IPS-20b (cell line): ENCODE results near the gene PLSCR5.

Experiments used
- H3K27ac ChIP-seq: one replicate; pipeline ENCODE4 v1.5.1; 2013; ENCODE audit warnings: low read length
- H3K27me3 ChIP-seq: 2 replicates; pipeline ENCODE4 v1.6.1; 2013; ENCODE audit warnings: mild to moderate bottlenecking, low read length, inconsistent platforms; ENCODE audit not compliant: insufficient read depth
- H3K36me3 ChIP-seq: 2 replicates; pipeline ENCODE4 v1.6.1; 2013; ENCODE audit warnings: low read depth, mild to moderate bottlenecking, inconsistent platforms, low read length, moderate library complexity; ENCODE audit not compliant: insufficient read depth
- H3K4me1 ChIP-seq: 2 replicates; pipeline ENCODE4 v1.6.1; 2013; ENCODE audit warnings: mild to moderate bottlenecking, control low read depth, inconsistent platforms, low read length, moderate library complexity; ENCODE audit not compliant: insufficient read depth
- H3K4me3 ChIP-seq: 2 replicates; pipeline ENCODE4 v1.5.1; 2013; ENCODE audit warnings: mild to moderate bottlenecking, low read length, inconsistent platforms
- H3K9ac ChIP-seq: 2 replicates; pipeline ENCODE4 v1.6.1; 2013; ENCODE audit warnings: low read depth, mild to moderate bottlenecking, inconsistent platforms, low read length, moderate library complexity
- H3K9me3 ChIP-seq: 2 replicates; pipeline ENCODE4 v1.6.1; 2013; ENCODE audit warnings: mild to moderate bottlenecking, low read depth, low read length, inconsistent platforms; ENCODE audit not compliant: insufficient read depth

The PLSCR5 gene

DNA sequence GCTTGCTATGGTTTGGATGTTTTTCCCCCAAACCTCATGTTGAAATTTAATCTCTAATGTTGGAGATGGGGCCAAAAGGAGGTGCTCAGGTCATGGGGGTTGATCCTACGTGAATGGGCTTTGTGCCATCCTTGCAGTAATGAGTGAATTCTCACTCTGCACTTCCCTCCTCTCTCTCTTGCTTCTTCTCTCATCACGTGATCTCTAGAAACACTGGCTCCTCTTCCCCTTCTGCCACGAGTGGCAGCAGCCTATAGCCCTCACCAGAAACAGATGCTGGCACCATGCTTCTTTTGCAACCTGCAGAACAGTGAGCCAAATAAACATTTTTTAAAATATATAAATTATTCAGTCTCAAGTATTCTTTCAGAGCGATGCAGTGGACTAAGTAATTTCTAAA, 47.4 kb downstream of the PLSCR5 start:
- Histone ChIP-seq H3K9me3 (peaks cover 8% of the 10 kb centered on the region; the same call in 1 of the 2 replicates), H3K4me1 (no peaks in the 10 kb centered on the region), H3K4me3 (no peak overlapping the region), H3K36me3 (no peaks in the 10 kb centered on the region), H3K27ac (no peak overlapping the region), H3K9ac (no peak overlapping the region), H3K27me3 (no peaks in the 10 kb centered on the region)

DNA sequence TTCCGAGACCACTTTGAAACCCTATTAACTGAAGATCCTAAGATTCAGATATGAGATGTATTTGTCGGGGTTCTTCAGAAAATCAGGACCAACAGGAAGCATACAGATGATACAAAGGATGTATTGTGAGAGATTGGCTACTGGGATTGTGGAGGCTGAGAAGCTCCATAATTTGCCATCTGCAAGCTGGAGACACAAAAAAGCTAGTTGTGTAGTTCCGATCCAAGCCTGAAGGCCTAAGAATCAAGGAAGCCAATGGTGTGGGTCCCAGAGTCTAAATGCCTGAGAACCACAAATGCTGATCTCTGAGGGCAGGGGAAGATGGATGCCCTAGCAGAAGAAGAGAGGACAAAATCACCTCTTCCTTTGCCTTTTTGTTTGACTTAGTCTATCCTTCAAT, 49.8 kb downstream of the PLSCR5 start:
- Histone ChIP-seq H3K4me1 (peaks cover 5% of the 10 kb centered on the region), H3K27ac (no peak overlapping the region), H3K9ac (no peak overlapping the region), H3K36me3 (no peaks in the 10 kb centered on the region), H3K4me3 (no peak overlapping the region), H3K9me3 (peaks cover 5% of the 10 kb centered on the region; the same call in 1 of the 2 replicates), H3K27me3 (no peaks in the 10 kb centered on the region)

DNA sequence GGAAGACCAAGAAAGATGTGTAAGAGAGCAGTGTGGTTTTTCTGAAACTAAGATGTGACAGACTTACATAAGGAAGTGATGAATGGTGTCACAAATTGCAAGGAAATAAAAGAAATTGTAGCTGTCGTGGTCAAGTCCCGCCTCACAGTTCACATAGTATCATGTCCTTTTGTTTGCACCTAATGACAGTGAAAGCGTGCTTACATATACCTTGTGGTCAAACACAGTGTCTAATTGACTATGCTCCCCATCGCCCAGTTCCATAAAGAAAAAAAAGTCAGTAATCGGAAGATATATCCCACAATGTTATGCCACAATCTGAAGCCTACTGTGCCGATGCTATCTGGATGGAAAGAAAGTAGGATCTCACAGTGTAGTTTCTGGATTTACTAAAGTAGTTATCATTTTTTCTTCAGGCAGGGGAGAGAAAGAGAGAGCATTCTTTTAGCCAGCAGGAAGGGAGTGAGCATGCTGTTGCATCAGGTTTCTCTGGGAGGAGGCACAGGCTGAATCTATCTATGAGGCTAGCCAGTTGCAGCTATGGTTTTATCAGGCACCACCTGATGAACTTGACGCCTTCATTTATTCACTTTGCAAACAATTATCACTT, 50.9 kb downstream of the PLSCR5 start:
- Histone ChIP-seq H3K9me3 (peaks cover 5% of the 10 kb centered on the region; the same call in 1 of the 2 replicates), H3K4me1 (peaks cover 12% of the 10 kb centered on the region), H3K27ac (no peak overlapping the region), H3K27me3 (no peaks in the 10 kb centered on the region), H3K36me3 (no peaks in the 10 kb centered on the region), H3K9ac (no peak overlapping the region), H3K4me3 (no peak overlapping the region)

DNA sequence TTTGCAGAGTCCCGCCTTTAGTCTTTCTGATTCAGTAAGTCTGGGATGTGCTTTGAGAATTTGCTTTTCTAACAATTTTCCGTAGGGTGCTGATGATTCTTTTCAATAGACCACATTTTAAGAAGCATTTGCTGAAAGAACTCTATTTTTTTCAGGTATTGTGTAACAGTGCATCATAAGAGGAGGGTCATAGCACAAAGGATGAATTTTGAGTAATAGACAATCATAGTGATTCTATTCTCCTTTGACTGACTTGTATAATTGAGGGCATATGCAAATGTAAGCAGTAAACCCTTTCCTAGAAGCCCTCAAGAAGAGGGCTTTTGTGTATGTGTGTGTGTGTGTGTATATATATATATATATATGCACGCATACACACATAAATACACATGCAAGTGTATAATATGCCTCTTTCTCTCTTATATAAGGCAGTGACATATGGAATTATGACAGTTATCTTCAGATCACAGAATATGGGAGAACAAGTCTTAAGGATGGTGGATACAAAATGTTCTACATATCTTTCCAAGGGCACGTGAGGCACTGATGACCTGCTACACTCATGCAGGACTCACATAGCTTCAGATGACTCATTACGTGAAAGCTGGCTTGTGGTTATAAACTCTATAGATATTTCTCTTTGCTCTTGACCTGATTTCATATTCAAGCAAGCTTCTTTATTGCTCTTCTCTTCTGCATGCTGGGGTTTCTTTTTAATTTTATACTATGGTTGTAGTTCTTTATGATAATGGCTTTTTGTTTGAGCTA, 54.2 kb downstream of the PLSCR5 start:
- Histone ChIP-seq H3K4me3 (no peak overlapping the region), H3K9me3 (no peaks in the 10 kb centered on the region), H3K9ac (no peak overlapping the region), H3K4me1 (peaks cover 12% of the 10 kb centered on the region), H3K36me3 (no peaks in the 10 kb centered on the region), H3K27me3 (no peaks in the 10 kb centered on the region), H3K27ac (no peak overlapping the region)

DNA sequence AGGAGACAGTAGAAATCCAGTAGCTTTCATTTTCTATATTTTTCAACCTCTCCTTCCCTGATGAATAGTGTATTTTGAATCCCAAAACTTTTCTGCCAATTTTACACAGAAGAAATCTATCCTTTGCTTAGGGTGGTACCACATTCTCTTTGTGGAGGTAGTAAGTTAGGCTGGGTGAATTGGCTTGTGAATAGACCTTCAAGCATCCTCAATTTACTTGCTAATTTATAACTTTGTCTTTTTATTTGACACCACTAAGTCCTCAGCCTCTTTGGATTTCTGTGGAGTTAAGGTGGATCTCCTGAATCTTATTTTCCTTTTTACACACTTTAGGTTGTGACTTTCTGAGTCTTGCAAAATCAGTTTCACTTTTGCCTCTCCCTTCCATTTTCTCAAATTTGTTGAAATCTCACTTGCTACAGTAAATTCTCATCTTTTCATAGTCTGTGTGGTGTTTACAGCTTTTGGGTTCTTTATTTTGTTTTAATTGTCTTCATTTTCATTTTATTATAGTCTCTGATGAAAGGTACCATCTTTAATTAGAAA, 55.0 kb downstream of the PLSCR5 start:
- Histone ChIP-seq H3K4me3 (peak overlapping the region; percentile 3; the same call in 1 of the 2 replicates), H3K27ac (no peak overlapping the region), H3K4me1 (peaks cover 13% of the 10 kb centered on the region), H3K36me3 (no peaks in the 10 kb centered on the region), H3K27me3 (no peaks in the 10 kb centered on the region), H3K9me3 (no peaks in the 10 kb centered on the region), H3K9ac (no peak overlapping the region)

DNA sequence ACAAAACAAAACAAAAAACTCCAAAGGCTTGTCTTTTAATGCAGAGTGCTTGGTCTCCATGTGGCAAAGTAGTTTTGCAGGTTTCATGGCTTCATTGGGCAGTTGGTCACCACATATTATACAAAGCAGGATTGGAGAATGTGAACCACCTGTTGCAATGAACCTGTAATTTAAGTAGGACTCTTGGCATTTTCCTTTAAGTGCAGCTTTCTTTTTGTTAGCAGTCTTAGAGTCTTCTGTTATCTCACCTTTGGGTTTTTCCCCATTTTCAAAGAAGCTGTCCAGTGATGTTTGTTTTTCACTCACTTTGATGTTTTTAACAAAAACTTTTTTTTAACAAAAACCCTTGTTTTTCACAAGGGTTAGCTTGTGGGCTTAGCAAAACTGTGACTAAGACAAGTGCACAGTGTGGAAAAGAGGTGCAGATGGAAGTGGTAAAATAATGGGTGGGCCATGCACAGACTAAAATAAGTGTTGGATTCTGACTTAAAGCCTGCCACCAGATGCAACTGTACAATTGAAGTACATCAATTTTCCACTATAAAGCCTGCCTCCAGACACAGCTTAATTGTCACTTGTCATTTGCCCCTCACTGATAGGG, 57.8 kb downstream of the PLSCR5 start:
- Histone ChIP-seq H3K9me3 (no peaks in the 10 kb centered on the region), H3K27ac (no peak overlapping the region), H3K27me3 (no peaks in the 10 kb centered on the region), H3K4me3 (no peak overlapping the region), H3K9ac (no peak overlapping the region), H3K36me3 (no peaks in the 10 kb centered on the region), H3K4me1 (peaks cover 14% of the 10 kb centered on the region)

DNA sequence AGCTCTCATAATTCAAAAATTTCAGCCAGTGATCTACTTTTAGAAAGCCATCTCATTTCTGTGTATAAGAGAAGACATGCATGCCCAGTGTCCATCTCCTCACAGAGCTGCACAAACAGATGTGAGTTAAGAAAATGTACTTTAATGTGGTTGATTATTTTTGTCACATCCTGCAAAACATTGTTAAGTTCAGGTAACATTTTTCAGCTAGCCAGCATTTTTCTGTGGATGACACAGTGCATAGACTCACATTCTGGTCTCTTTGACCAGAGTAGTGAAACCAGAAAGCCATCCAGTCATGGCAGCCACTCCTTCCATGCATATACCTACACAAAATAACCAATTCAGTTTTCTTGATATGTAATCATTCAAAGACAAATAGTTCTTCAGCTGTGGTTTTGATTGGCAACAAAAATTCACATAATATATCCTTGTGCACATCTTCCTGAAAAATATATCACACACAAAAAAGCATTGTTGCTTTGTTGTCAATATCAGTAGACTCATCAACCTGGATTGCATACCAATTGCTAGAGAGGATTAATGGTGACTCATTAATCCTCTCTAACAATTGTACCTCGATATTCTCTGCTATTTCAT, 58.7 kb downstream of the PLSCR5 start:
- no peaks in the 10 kb centered on the region for H3K27me3 ChIP-seq
- H3K9ac ChIP-seq = no peak overlapping the region
- peaks cover 14% of the 10 kb centered on the region for H3K4me1 ChIP-seq
- H3K9me3 ChIP-seq = no peaks in the 10 kb centered on the region
- no peaks in the 10 kb centered on the region for H3K36me3 ChIP-seq
- H3K27ac ChIP-seq = no peak overlapping the region
- H3K4me3 ChIP-seq = no peak overlapping the region

DNA sequence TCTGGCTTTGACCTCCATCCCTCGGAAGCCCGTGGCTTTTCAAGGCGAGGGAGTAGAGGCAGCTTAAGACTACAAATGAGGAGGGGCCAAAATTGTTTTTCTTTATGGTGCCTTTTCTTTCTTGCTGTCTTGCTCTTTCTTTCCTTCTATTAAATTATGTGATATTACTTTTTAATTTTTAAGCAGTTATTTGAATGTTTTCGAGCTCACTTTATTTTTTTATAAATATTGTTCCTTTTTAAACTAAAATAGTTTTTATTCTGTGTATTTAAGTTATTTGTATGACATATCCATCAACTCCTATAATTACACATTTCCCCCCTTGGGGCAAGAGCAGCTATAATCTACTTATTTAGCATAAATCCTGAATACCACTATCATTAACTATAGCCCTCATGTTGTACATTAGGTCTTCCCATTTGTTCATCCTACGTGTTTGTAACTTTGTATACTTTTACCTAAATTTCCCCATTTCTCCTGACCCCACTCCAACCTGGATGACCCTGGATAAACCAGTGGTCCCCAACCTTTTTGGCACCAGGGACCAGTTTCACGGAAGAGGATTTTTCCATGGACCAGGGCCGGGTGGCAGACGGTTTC, 60.1 kb downstream of the PLSCR5 start:
- H3K27ac ChIP-seq = no peak overlapping the region
- H3K4me1 ChIP-seq = peaks cover 7% of the 10 kb centered on the region; the same call in 1 of the 2 replicates
- H3K4me3 ChIP-seq = peak overlapping the region; percentile 83

DNA sequence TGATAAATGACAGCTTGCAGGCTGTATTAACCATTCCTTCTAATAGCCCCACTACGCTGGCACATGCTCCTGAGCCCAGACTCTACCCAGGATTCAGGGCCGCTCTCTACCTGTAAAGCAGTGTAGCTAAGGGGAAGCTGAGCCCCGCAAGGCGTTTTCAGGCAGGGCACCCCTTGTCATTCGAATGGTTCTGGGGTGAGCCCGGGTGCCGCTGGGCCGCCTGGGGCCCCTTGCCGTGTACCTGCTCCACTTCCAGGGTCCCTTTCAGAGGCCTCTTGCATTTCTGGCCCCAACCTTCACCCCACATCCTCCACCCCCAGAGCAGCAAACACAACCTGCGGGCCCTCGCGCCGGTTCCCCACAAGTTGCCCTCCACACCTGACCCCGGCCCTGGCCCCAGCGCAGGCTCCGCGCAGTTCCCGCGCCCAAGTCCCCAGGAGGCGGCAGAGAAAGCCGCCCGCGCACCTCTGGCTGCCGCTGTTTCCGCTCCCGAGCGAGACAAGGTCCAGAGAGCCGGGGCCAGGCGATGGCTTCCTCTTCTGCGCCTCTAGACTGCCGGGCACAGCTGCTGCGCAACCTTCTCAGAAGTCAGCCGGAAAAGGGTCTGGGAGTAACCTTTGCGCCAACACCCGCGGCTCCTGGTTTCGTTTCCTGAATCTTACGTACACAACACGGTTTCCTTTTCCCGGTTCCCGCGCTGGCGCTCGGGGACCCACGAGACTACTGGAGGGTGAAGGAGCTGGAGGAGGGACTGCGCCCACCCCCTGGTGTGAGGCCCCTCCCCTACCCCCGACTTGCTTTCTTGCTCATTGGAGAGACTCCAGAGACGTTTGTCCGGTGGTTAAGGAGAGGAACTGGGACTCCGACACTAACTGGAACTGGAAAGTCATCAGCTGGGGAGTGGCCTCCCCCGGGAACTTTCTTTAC, 60.9 kb downstream of the PLSCR5 start, which contains the start of gene PLSCR1:
PLSCR1 (minus strand) TSS at position 606 of the 927 bp plus-strand sequence. CDS start 8,055 bp downstream, outside the sequence.
- H3K27me3 ChIP-seq = no peaks in the 10 kb centered on the region
- 0 out of 2 replicates have a peak, but pooled peaks cover 2% of the 10 kb centered on the region for H3K4me1 ChIP-seq
- H3K4me3 ChIP-seq = peak within 1 kb of the TSS; percentile 83
- H3K9ac ChIP-seq = peak within 1 kb of the TSS; percentile 84
- H3K36me3 ChIP-seq = peaks cover 11% of the 10 kb centered on the region
- H3K9me3 ChIP-seq = peaks cover 5% of the 10 kb centered on the region; the same call in 1 of the 2 replicates
- H3K27ac ChIP-seq = no peak within 1 kb of the TSS

More for the DNA sequence above, 60.1 kb downstream of the PLSCR5 start:
- Histone ChIP-seq H3K27me3 (no peaks in the 10 kb centered on the region), H3K9ac (peak overlapping the region; percentile 84; the same call in 1 of the 2 replicates), H3K36me3 (peaks cover 5% of the 10 kb centered on the region; the same call in 1 of the 2 replicates), H3K9me3 (no peaks in the 10 kb centered on the region)

DNA sequence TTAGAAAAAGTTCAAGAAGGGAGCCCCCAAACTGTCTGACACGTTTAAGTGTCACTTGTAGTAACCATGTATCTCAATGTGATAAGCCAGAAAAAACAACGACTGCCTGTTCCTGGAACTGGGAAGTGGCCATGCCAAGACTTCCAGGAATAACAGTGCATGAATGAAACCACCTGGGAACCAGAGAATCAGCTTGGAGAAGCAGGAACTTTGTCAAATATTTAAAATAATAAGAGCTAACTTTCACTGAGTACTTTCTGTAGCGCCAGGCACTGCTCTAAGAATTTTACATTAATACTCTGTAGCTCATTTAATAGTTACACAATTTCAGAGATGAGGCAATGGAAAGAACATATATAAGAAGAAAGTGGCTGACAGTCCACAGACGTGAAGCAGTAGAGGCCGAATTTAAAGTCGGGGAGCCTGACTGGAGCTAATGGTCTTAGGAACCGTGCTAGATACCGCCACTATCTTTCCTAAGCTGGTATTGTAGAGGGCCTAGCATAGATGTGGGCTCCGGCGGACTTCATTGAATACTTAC, 61.6 kb downstream of the PLSCR5 start:
- Histone ChIP-seq H3K4me1 (0 out of 2 replicates have a peak, but pooled peaks cover 2% of the 10 kb centered on the region), H3K27ac (no peak overlapping the region), H3K27me3 (no peaks in the 10 kb centered on the region), H3K9ac (peak overlapping the region; percentile 84), H3K36me3 (peaks cover 15% of the 10 kb centered on the region), H3K9me3 (peaks cover 7% of the 10 kb centered on the region; the same call in 1 of the 2 replicates), H3K4me3 (peak overlapping the region; percentile 83)
